Neural cell (in vitro differentiated cells): ENCODE measurements around the gene UPB1.

Experiments
- CTCF ChIP-seq: fragments of 450-650 bp; IDR thresholded peaks from 2 replicates; pipeline ENCODE4 v1.5.1; 2014; ENCODE audit warnings: antibody characterized with exemption, mild to moderate bottlenecking, moderate library complexity; ENCODE audit not compliant: poor library complexity, severe bottlenecking
- EZH2 ChIP-seq: fragments of 200-600, 300-800 bp; shearing (Covaris generic), sonication (generic); IDR thresholded peaks from 2 replicates; pipeline ENCODE4 v1.6.1; 2014; ENCODE audit warnings: antibody characterized with exemption, low read length, borderline replicate concordance, mild to moderate bottlenecking; ENCODE audit not compliant: insufficient read depth, poor library complexity, severe bottlenecking
- POLR2AphosphoS5 ChIP-seq: IDR thresholded peaks from 2 replicates; pipeline ENCODE4 v1.6.1; 2012
- REST ChIP-seq: IDR thresholded peaks from 2 replicates; pipeline ENCODE4 v1.6.1; 2012; ENCODE audit warnings: borderline replicate concordance
- SMC3 ChIP-seq: fragments of 450-650 bp; conservative IDR thresholded peaks from 2 replicates; pipeline ENCODE4 v1.6.1; 2014; ENCODE audit warnings: antibody characterized with exemption, mild to moderate bottlenecking, moderate library complexity; ENCODE audit not compliant: poor library complexity

- TF ChIP-seq CTCF (no peak), SMC3 (no peak), REST (no peak), EZH2 (no peak), POLR2AphosphoS5 (no peak)
These were observed 11.8 kb downstream of the UPB1 start for GRCh38 chr22:24506802-24507438.
